ENCODE results near the gene KCTD13. TPM values are rescaled to one million over a fixed set of nuclear protein-coding genes. Genes with fewer than 3 reads are reported as not detected.

The KCTD13 gene
- total RNA-seq, 1 experiment from 2014 or later: 18.3 TPM

- no CpG with 5 or more reads among the region's 14 CpGs for WGBS (ENCODE audit: extremely low coverage, insufficient read length, low lambda C conversion rate)
- H4K20me1 ChIP-seq (ENCODE audit: control insufficient read depth, insufficient read depth, insufficient read length): no peaks in the 10 kb centered on the region
- no peaks in the 10 kb centered on the region for H3K79me1 ChIP-seq (ENCODE audit: insufficient read depth, low read depth, low read length, poor library complexity, severe bottlenecking)
- no peaks in the 10 kb centered on the region for H3K4me1 ChIP-seq (ENCODE audit: insufficient read depth, low read length)
- no peak overlapping the region for H2BK12ac ChIP-seq (ENCODE audit: insufficient read length, low read depth, low read length)
- Mint-ChIP-seq H3K27ac (peak overlapping the region; percentile 74 to 94 (median 90); a peak in 5 of 7 replicates), H3K4me3 (peak overlapping the region; percentile 15 to 87; a peak in 2 of 5 replicates), H3K27me3 (ENCODE audit: low read depth) (peaks cover 5% of the 10 kb centered on the region), H3K9me3 (no peaks in the 10 kb centered on the region; a peak in 1 of 5 replicates), H3K36me3 (ENCODE audit: insufficient read depth in 1 of 3, low read depth in 3 of 3) (peaks cover 2 to 22% (median 15%) of the 10 kb centered on the region in 3 experiments; a peak in 6 of 7 replicates), H3K4me1 (peaks cover 13 to 14% of the 10 kb centered on the region in 2 experiments)
- no peak overlapping the region for H3K23ac ChIP-seq (ENCODE audit: insufficient read length, low read depth, low read length)
- no peak overlapping the region for H2BK5ac ChIP-seq (ENCODE audit: insufficient read length, low read length)
- no peaks in the 10 kb centered on the region for H3K9me3 ChIP-seq (ENCODE audit: control insufficient read depth, low read depth, low read length)
- no peak overlapping the region for H3K56ac ChIP-seq (ENCODE audit: insufficient read length, low read depth, low read length)
- no peak for DNase-seq
- no peak overlapping the region for H3T11ph ChIP-seq (ENCODE audit: low read length)
- no peaks in the 10 kb centered on the region for H3K79me2 ChIP-seq (ENCODE audit: insufficient read depth, low read length)
- no peak overlapping the region for H4K91ac ChIP-seq (ENCODE audit: insufficient read length, low read depth, low read length)
- no peak overlapping the region for H3K4ac ChIP-seq (ENCODE audit: low read depth, low read length)
- no peaks in the 10 kb centered on the region for H3K27me3 ChIP-seq (ENCODE audit: insufficient read depth, low read length)
- H2BK20ac ChIP-seq (ENCODE audit: low read depth, low read length, poor library complexity, severe bottlenecking): no peak overlapping the region
- H3K14ac ChIP-seq (ENCODE audit: insufficient read depth, low read length): no peak overlapping the region
- no peak for TF ChIP-seq CTCF (conservative IDR thresholded peaks at IDR 0.05)
- peak overlapping the region; percentile 10 for H3K4me2 ChIP-seq (ENCODE audit: insufficient read depth, insufficient read length, low read length)
- H2AFZ ChIP-seq (ENCODE audit: low read length): no peak overlapping the region
- H2BK120ac ChIP-seq (ENCODE audit: low read depth, low read length, poor library complexity, severe bottlenecking): no peak overlapping the region
- no peak overlapping the region for H4K5ac ChIP-seq (ENCODE audit: insufficient read length, low read depth, low read length)
- H3K27ac ChIP-seq (ENCODE audit: insufficient read length, low read depth, low read length): no peak overlapping the region
- no peak overlapping the region for H2AK5ac ChIP-seq (ENCODE audit: insufficient read length, low read length)
- peaks cover 10% of the 10 kb centered on the region for H3K23me2 ChIP-seq (ENCODE audit: insufficient read length, low read depth, low read length, poor library complexity, severe bottlenecking)
- H3K9ac ChIP-seq (ENCODE audit: extremely low read depth, insufficient read length, low read length): no peak overlapping the region
- no peak overlapping the region for H2BK15ac ChIP-seq (ENCODE audit: low read depth, low read length)
- H4K8ac ChIP-seq (replicated peaks; ENCODE audit: insufficient read length, low read depth, low read length): no peak overlapping the region
- no peak overlapping the region for H3K18ac ChIP-seq (ENCODE audit: insufficient read length, low read depth, low read length)
Measured at GRCh38 chr16:29878172-29878571, 47.9 kb downstream of the KCTD13 start.

Data from H9 (cell line).